Measurements from ENCODE around the gene ERP44. TPM values are rescaled to one million over a fixed set of nuclear protein-coding genes. Genes with fewer than 3 reads are reported as not detected.

ERP44 gene
- total RNA-seq, 2 experiments from 2014 or later = 16.9 to 18.8 TPM

- no peak for DNase-seq
- peaks cover 4% of the 10 kb centered on the region for H3K9me3 Mint-ChIP-seq
- ChIA-PET POLR2A (no interaction called here), CTCF (interaction anchor here (0.7 kb wide), 1 partner anchor 25 kb away, joined by 4 read pairs; the partner anchor contains the start of gene STX17)
- H3K27ac Mint-ChIP-seq = no peak overlapping the region
- no peaks in the 10 kb centered on the region for H3K27me3 Mint-ChIP-seq
- peaks cover 37% of the 10 kb centered on the region for H3K36me3 Mint-ChIP-seq (ENCODE audit: low read depth)
- peaks cover 2% of the 10 kb centered on the region for H3K4me1 Mint-ChIP-seq
- H3K4me3 Mint-ChIP-seq = no peak overlapping the region
Observed at GRCh38 chr9:99931155-99931840, 167.5 kb downstream of the ERP44 start.

GRCh38 chr9:99929652-99930051, 169.1 kb downstream of the ERP44 start:
- no peak for DNase-seq
- CTCF ChIA-PET = no interaction called here
- peaks cover 16% of the 10 kb centered on the region for H3K9me3 Mint-ChIP-seq
- POLR2A ChIA-PET = interaction anchor here (0.8 kb wide), 1 partner anchor 273 kb away, joined by 3 read pairs; no protein-coding TSS in a partner anchor
- H3K27ac Mint-ChIP-seq = no peak overlapping the region
- H3K4me3 Mint-ChIP-seq = no peak overlapping the region
- H3K4me1 Mint-ChIP-seq = peaks cover 2% of the 10 kb centered on the region
- H3K36me3 Mint-ChIP-seq (ENCODE audit: low read depth) = peaks cover 47% of the 10 kb centered on the region
- H3K27me3 Mint-ChIP-seq = no peaks in the 10 kb centered on the region

Other genes starting within 250 kb of the ERP44 start
- gene STX17, start 192.3 kb downstream of the ERP44 start, total RNA-seq = 10 to 100 TPM; 36.0 to 36.2 TPM
- 10 to 100 TPM; 15.8 to 16.9 TPM for gene INVS, start 243 bp upstream of the ERP44 start, total RNA-seq